Fibroblast of lung (primary cell): ENCODE measurements around the gene SEC24C. TPM values are rescaled to one million over a fixed set of nuclear protein-coding genes. Genes with fewer than 3 reads are reported as not detected.
"Not testable (repeated sequence)": the region's sequence is repeated elsewhere in the genome, so short reads cannot be mapped to it uniquely, and the experiment has no call there.

ENCODE experiments used
- DNase-seq, 2 donors: peaks; one replicate each; pipeline versions ENCODE4 v3.0.0 to v3.0.0-alpha.2; 2010; ENCODE audit warnings: low read depth in 2 of 2
- H2AFZ ChIP-seq: 2 replicates; pipeline ENCODE4 v1.5.1; 2012; ENCODE audit warnings: low read length, control low read depth, inconsistent platforms
- H3K27ac ChIP-seq: 2 replicates; pipeline ENCODE4 v1.5.1; 2011; ENCODE audit warnings: low read length, control low read depth; ENCODE audit not compliant: insufficient read depth
- H3K27me3 ChIP-seq: 2 replicates; pipeline ENCODE4 v1.5.1; 2011; ENCODE audit warnings: mild to moderate bottlenecking, low read length; ENCODE audit not compliant: control insufficient read depth, insufficient read depth
- H3K36me3 ChIP-seq: 2 replicates; pipeline ENCODE4 v1.5.1; 2011; ENCODE audit warnings: low read length; ENCODE audit not compliant: control insufficient read depth, insufficient read depth
- H3K4me1 ChIP-seq: 2 replicates; pipeline ENCODE4 v1.5.1; 2011; ENCODE audit warnings: low read length; ENCODE audit not compliant: control insufficient read depth, insufficient read depth; ENCODE audit errors: extremely low read depth
- H3K4me2 ChIP-seq: 2 replicates; pipeline ENCODE4 v1.5.1; 2011; ENCODE audit warnings: low read length, control low read depth; ENCODE audit not compliant: insufficient read depth; ENCODE audit errors: extremely low read depth
- H3K4me3 ChIP-seq, 4 experiments: fragments of 200-600 bp in 1 of 4; sonication (generic) in 1 of 4; replicated peaks in 1 of 4; 2 replicates each; pipeline ENCODE4 v1.5.1; 2011 to 2016; ENCODE audit warnings: low read length in 4 of 4, low read depth in 3 of 4, mild to moderate bottlenecking in 3 of 4, control low read depth in 2 of 4, inconsistent platforms in 1 of 4, mixed read lengths in 1 of 4; ENCODE audit not compliant: insufficient read depth in 1 of 4; ENCODE audit errors: control extremely low read depth in 1 of 4
- H3K79me2 ChIP-seq: 2 replicates; pipeline ENCODE4 v1.5.1; 2012; ENCODE audit warnings: mild to moderate bottlenecking, low read length, inconsistent platforms; ENCODE audit not compliant: control insufficient read depth, insufficient read depth
- H3K9ac ChIP-seq: 2 replicates; pipeline ENCODE4 v1.5.1; 2011; ENCODE audit warnings: mild to moderate bottlenecking, low read length, control low read depth; ENCODE audit not compliant: insufficient read depth
- H3K9me3 ChIP-seq: 2 replicates; pipeline ENCODE4 v1.5.1; 2012; ENCODE audit warnings: low read depth, low read length; ENCODE audit not compliant: control insufficient read depth, insufficient read depth
- H4K20me1 ChIP-seq: 2 replicates; pipeline ENCODE4 v1.5.1; 2011; ENCODE audit warnings: low read length; ENCODE audit not compliant: control insufficient read depth, insufficient read depth; ENCODE audit errors: extremely low read depth
- CTCF ChIP-seq, 2 donors: IDR thresholded peaks in 1 of 2; conservative IDR thresholded peaks in 1 of 2; 1 replicate in 1 of 2; 2 replicates in 1 of 2; pipeline ENCODE4 v1.5.1; 2011 to 2012; ENCODE audit warnings: low read length in 2 of 2, control low read depth in 1 of 2, inconsistent platforms in 1 of 2, low read depth in 1 of 2, mild to moderate bottlenecking in 1 of 2
- EZH2 ChIP-seq: IDR thresholded peaks from 2 replicates; pipeline ENCODE4 v1.5.1; 2012; ENCODE audit warnings: low read length, control low read depth, mild to moderate bottlenecking; ENCODE audit errors: missing control alignments
- polyA plus RNA-seq, 2 donors: library from polyadenylated mRNA; depleted of rRNA in 1 of 2; stranded (reverse) in 1 of 2; unstranded in 1 of 2; fragments of >200 nt; gene quantifications; 2 replicates each; pipeline ENCODE4 v1.2.1, GENCODE V29; 2011 to 2012; ENCODE audit warnings: missing spikeins in 1 of 2
- total RNA-seq: library from RNA; depleted of rRNA; stranded (reverse); fragments of >200 nt; gene quantifications from 2 replicates; pipeline ENCODE4 v1.2.1, GENCODE V29; 2014

Gene SEC24C
- total and polyA plus RNA-seq, 2 donors (not counting 1 experiment from before 2014, with no cell fraction given): 58.0 to 60.4 TPM

DNA sequence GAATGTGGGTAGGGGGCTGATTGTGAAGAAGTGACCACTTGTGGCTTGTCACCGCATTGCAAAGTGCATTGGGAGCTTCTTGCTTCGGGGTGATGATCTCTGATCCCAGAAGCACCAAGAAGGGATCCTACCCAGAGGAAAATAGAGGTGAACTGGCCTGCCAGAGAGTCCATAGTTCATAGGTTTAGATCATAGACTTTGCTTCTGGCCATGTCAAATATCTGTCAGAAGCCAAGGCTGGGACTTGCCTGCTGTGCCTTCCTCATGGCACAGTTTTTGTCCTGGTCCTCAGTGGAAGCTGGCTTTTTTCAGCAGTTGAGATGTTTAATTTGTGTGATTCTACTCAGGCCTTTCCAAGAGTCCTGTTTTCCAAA lies 42.3 kb downstream of the SEC24C start:
- Histone ChIP-seq H3K27ac (peak overlapping the region; percentile 52), H3K4me3 (peak overlapping the region; percentile 84 to 94 (median 92))
- DNase-seq: no peak

GRCh38 chr10:73787031-73787800 lies 43.0 kb downstream of the SEC24C start:
- not testable (repeated sequence) for H3K27ac ChIP-seq, H3K4me1 ChIP-seq, H3K9me3 ChIP-seq, H3K9ac ChIP-seq, H2AFZ ChIP-seq, DNase-seq, H3K4me2 ChIP-seq, H3K27me3 ChIP-seq, H4K20me1 ChIP-seq
- Histone ChIP-seq H3K4me3 (peak overlapping the region in 2 of 4 experiments; percentile 4 to 94), H3K79me2 (peaks cover 48% of the 10 kb centered on the region), H3K36me3 (peaks cover 26% of the 10 kb centered on the region)

More for the DNA sequence above, 42.3 kb downstream of the SEC24C start:
- H3K27me3 ChIP-seq: no peaks in the 10 kb centered on the region
- TF ChIP-seq CTCF (conservative IDR thresholded peaks at IDR 0.05 in 1 of 2, IDR thresholded peaks at IDR 0.05 in 1 of 2; ENCODE audit: low read depth in 1 of 2, low read length in 2 of 2): no peak
- TF ChIP-seq EZH2: no peak
- no peaks in the 10 kb centered on the region for H3K9me3 ChIP-seq
- peak overlapping the region; percentile 87 for H3K9ac ChIP-seq
- H3K79me2 ChIP-seq: peaks cover 55% of the 10 kb centered on the region
- H4K20me1 ChIP-seq: no peaks in the 10 kb centered on the region
- H3K4me1 ChIP-seq: peaks cover 7% of the 10 kb centered on the region
- H2AFZ ChIP-seq: no peak overlapping the region
- peak overlapping the region; percentile 100 for H3K4me2 ChIP-seq
- H3K36me3 ChIP-seq: peaks cover 20% of the 10 kb centered on the region

- Histone ChIP-seq H3K4me2 (no peak overlapping the region), H3K9ac (no peak overlapping the region), H3K79me2 (peaks cover 32% of the 10 kb centered on the region), H3K9me3 (no peaks in the 10 kb centered on the region), H3K36me3 (peaks cover 36% of the 10 kb centered on the region), H3K27me3 (no peaks in the 10 kb centered on the region), H4K20me1 (no peaks in the 10 kb centered on the region), H2AFZ (no peak overlapping the region), H3K27ac (no peak overlapping the region), H3K4me3 (no peak overlapping the region), H3K4me1 (peaks cover 3% of the 10 kb centered on the region)
- DNase-seq: no peak
- TF ChIP-seq EZH2 (no peak), CTCF (conservative IDR thresholded peaks at IDR 0.05 in 1 of 2, IDR thresholded peaks at IDR 0.05 in 1 of 2; ENCODE audit: low read depth in 1 of 2, low read length in 2 of 2) (no peak)
Observed at GRCh38 chr10:73788864-73789658, 44.9 kb downstream of the SEC24C start.
